GM12873 (cell line): ENCODE results near the gene IAH1.

Experiments
- CTCF ChIP-seq: IDR thresholded peaks from 2 replicates; pipeline ENCODE4 v1.5.1; 2012; ENCODE audit warnings: low read depth, mild to moderate bottlenecking, moderate library complexity, low read length, control low read depth; ENCODE audit not compliant: insufficient read depth; ENCODE audit errors: missing control alignments

IAH1 gene

GRCh38 chr2:9462886-9463697, 11.3 kb upstream of the IAH1 start:
- TF ChIP-seq CTCF, result no peak

DNA sequence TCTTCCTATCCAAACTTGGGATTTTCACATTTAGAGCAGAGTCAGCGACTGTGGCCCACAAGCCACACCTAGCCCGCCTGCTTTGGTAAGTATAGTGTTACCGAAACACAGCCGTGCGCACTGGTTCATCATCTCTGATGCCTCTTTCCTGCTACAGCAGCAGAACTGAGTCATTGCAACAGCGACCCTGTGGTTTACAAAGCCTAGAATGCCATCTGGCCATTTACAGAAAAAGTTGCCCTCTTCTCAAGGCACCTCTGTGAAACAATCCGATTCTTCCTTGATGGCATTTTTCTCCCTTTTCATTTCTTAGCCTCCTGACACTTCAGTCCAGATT, 10.7 kb upstream of the IAH1 start:
- TF ChIP-seq CTCF, result no peak

DNA sequence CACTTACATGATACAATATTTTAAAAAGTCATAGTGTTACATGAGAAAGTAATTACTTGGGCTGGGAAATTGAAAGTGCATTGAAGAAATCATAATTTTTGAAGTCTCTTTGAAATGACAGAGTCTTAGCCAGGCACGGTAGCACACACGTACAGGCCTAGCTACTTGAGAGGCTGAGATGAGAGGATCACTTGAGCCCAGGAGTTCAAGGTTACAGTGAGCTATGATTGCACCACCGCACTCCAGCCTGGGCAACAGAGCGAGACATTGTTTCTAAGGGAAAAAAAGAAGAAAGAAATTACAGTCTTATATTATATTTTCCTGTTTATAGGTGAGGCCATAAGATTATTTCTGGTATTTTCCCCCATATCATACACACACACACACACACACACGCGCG, 9.2 kb upstream of the IAH1 start:
- TF ChIP-seq CTCF, result no peak

GRCh38 chr2:9466147-9466683, 8.1 kb upstream of the IAH1 start:
- TF ChIP-seq CTCF, result no peak

GRCh38 chr2:9467687-9468086, 6.7 kb upstream of the IAH1 start:
- TF ChIP-seq CTCF, result no peak

GRCh38 chr2:9471206-9471605, 3.1 kb upstream of the IAH1 start:
- TF ChIP-seq CTCF, result no peak

DNA sequence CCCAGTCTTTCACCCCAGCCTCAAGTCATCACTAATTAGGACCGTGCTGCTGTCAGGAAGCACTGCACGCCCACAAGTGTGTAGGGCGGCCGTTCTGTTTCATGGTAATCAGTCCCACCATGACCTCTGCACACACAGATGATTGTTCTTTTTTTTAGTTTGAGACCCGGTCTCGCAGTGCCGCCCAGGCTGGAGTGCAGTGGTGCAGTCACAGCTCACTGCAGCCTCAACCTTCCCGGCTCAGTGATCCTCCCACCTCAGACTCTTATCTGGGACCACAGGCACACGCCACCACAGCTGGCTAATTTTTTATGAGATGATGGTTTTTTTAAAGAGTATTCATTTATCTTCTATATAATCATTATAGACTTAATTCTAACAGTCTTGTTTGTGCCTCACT, 1.8 kb upstream of the IAH1 start:
- no peak for TF ChIP-seq CTCF
